Measurements from ENCODE around the gene MCAM. TPM values are rescaled to one million over a fixed set of nuclear protein-coding genes. Genes with fewer than 3 reads are reported as not detected.

Gene MCAM
- total and polyA plus RNA-seq, 2 experiments from 2014 or later: 8.6 to 40.4 TPM

- Histone ChIP-seq H3K9me3 (ENCODE audit: low read depth) (no peaks in the 10 kb centered on the region), H3F3A (ENCODE audit: insufficient read depth) (0 out of 2 replicates have a peak, but pooled peaks cover 18% of the 10 kb centered on the region), H3K4me3 (no peak overlapping the region), H3K79me2 (ENCODE audit: insufficient read depth) (no peaks in the 10 kb centered on the region), H3K4me1 (ENCODE audit: insufficient read depth) (peaks cover 20% of the 10 kb centered on the region), H3K36me3 (ENCODE audit: low read depth) (no peaks in the 10 kb centered on the region), H4K20me1 (ENCODE audit: insufficient read depth) (no peaks in the 10 kb centered on the region), H3K27ac (no peak overlapping the region), H3K4me2 (ENCODE audit: unreplicated experiment) (no peak overlapping the region), H3K9ac (no peak overlapping the region), H3K27me3 (replicated peaks; ENCODE audit: insufficient read depth) (no peaks in the 10 kb centered on the region), H2AFZ (no peak overlapping the region), H3K9me2 (ENCODE audit: insufficient read depth) (no peaks in the 10 kb centered on the region)
- no peak for TF ChIP-seq EZH2phosphoT487 (IDR thresholded peaks at IDR 0.05; ENCODE audit: insufficient read depth, low read depth)
- no peak for TF ChIP-seq EZH2 (IDR thresholded peaks at IDR 0.05; ENCODE audit: insufficient read depth, poor library complexity, severe bottlenecking)
- in situ Hi-C loops (cut with MboI): no loop called here
- 4 to 6% methylated on average over 8 of the region's 8 CpGs for WGBS, 2 experiments (ENCODE audit: low coverage in 1 of 2, low lambda C conversion rate in 2 of 2, missing lambda C conversion rate in 2 of 2)
- DNase-seq: peak; percentile 72
Observed at GRCh38 chr11:119323532-119324033, 6.7 kb upstream of the MCAM start.

- no peak overlapping the region for H3K27ac ChIP-seq
- no peak for DNase-seq
- H3K4me3 ChIP-seq: no peak overlapping the region
- 0 out of 2 replicates have a peak, but pooled peaks cover 18% of the 10 kb centered on the region for H3F3A ChIP-seq (ENCODE audit: insufficient read depth)
- no peak overlapping the region for H3K9ac ChIP-seq
- H4K20me1 ChIP-seq (ENCODE audit: insufficient read depth): no peaks in the 10 kb centered on the region
- H3K79me2 ChIP-seq (ENCODE audit: insufficient read depth): no peaks in the 10 kb centered on the region
- no peaks in the 10 kb centered on the region for H3K9me3 ChIP-seq (ENCODE audit: low read depth)
- in situ Hi-C loops (cut with MboI): no loop called here
- no peaks in the 10 kb centered on the region for H3K9me2 ChIP-seq (ENCODE audit: insufficient read depth)
- TF ChIP-seq EZH2phosphoT487 (IDR thresholded peaks at IDR 0.05; ENCODE audit: insufficient read depth, low read depth): no peak
- no peak for TF ChIP-seq EZH2 (IDR thresholded peaks at IDR 0.05; ENCODE audit: insufficient read depth, poor library complexity, severe bottlenecking)
- WGBS, 2 experiments (ENCODE audit: low coverage in 1 of 2, low lambda C conversion rate in 2 of 2, missing lambda C conversion rate in 2 of 2): 78 to 81% methylated on average over 20 of the region's 20 CpGs
- no peak overlapping the region for H2AFZ ChIP-seq
- H3K27me3 ChIP-seq (replicated peaks; ENCODE audit: insufficient read depth): no peaks in the 10 kb centered on the region
- H3K36me3 ChIP-seq (ENCODE audit: low read depth): no peaks in the 10 kb centered on the region
- H3K4me2 ChIP-seq (ENCODE audit: unreplicated experiment): no peak overlapping the region
- peaks cover 26% of the 10 kb centered on the region for H3K4me1 ChIP-seq (ENCODE audit: insufficient read depth)
Observed at GRCh38 chr11:119322921-119323531, 6.1 kb upstream of the MCAM start.

- Histone ChIP-seq H3K27ac (no peak overlapping the region), H3K36me3 (ENCODE audit: low read depth) (no peaks in the 10 kb centered on the region), H3K4me2 (ENCODE audit: unreplicated experiment) (no peak overlapping the region), H4K20me1 (ENCODE audit: insufficient read depth) (no peaks in the 10 kb centered on the region), H3K4me3 (no peak overlapping the region), H3K9me3 (ENCODE audit: low read depth) (no peaks in the 10 kb centered on the region), H3K27me3 (replicated peaks; ENCODE audit: insufficient read depth) (no peaks in the 10 kb centered on the region), H3K79me2 (ENCODE audit: insufficient read depth) (no peaks in the 10 kb centered on the region), H3F3A (ENCODE audit: insufficient read depth) (peaks cover 18% of the 10 kb centered on the region; the same call in 1 of the 2 replicates), H2AFZ (peak overlapping the region; percentile 92; the same call in 1 of the 2 replicates), H3K4me1 (ENCODE audit: insufficient read depth) (peaks cover 28% of the 10 kb centered on the region), H3K9ac (no peak overlapping the region), H3K9me2 (ENCODE audit: insufficient read depth) (no peaks in the 10 kb centered on the region)
- WGBS, 2 experiments (ENCODE audit: low coverage in 1 of 2, low lambda C conversion rate in 2 of 2, missing lambda C conversion rate in 2 of 2): 45 to 49% methylated on average over 6 of the region's 6 CpGs
- no peak for TF ChIP-seq EZH2phosphoT487 (IDR thresholded peaks at IDR 0.05; ENCODE audit: insufficient read depth, low read depth)
- TF ChIP-seq EZH2 (IDR thresholded peaks at IDR 0.05; ENCODE audit: insufficient read depth, poor library complexity, severe bottlenecking): no peak
- DNase-seq: no peak
- in situ Hi-C loops (cut with MboI): no loop called here
Observed at GRCh38 chr11:119322360-119322739, 5.4 kb upstream of the MCAM start.

GRCh38 chr11:119320776-119321524 is 4.0 kb upstream of the MCAM start:
- Histone ChIP-seq H3K9me3 (ENCODE audit: low read depth) (no peaks in the 10 kb centered on the region), H3K4me1 (ENCODE audit: insufficient read depth) (peaks cover 34% of the 10 kb centered on the region), H2AFZ (peak overlapping the region; percentile 92), H3K79me2 (ENCODE audit: insufficient read depth) (no peaks in the 10 kb centered on the region), H3K9me2 (ENCODE audit: insufficient read depth) (no peaks in the 10 kb centered on the region), H3K27me3 (replicated peaks; ENCODE audit: insufficient read depth) (no peaks in the 10 kb centered on the region; the same call in 1 of the 2 replicates), H3K27ac (peak overlapping the region; percentile 20; the same call in 1 of the 2 replicates), H3K4me3 (peak overlapping the region; percentile 69), H3F3A (ENCODE audit: insufficient read depth) (peaks cover 18% of the 10 kb centered on the region; the same call in 1 of the 2 replicates), H3K36me3 (ENCODE audit: low read depth) (no peaks in the 10 kb centered on the region), H3K9ac (peak overlapping the region; percentile 83), H3K4me2 (ENCODE audit: unreplicated experiment) (peak overlapping the region; percentile 76), H4K20me1 (ENCODE audit: insufficient read depth) (no peaks in the 10 kb centered on the region)
- WGBS, 2 experiments (ENCODE audit: low coverage in 1 of 2, low lambda C conversion rate in 2 of 2, missing lambda C conversion rate in 2 of 2): 4 to 8% methylated on average over 40 to 51 of the region's 60 CpGs
- in situ Hi-C loops (cut with MboI): no loop called here
- TF ChIP-seq EZH2 (IDR thresholded peaks at IDR 0.05; ENCODE audit: insufficient read depth, poor library complexity, severe bottlenecking): no peak
- no peak for TF ChIP-seq EZH2phosphoT487 (IDR thresholded peaks at IDR 0.05; ENCODE audit: insufficient read depth, low read depth)
- DNase-seq: peak; percentile 70
